ENCODE measurements around the gene NMNAT2.

Gene NMNAT2

DNA sequence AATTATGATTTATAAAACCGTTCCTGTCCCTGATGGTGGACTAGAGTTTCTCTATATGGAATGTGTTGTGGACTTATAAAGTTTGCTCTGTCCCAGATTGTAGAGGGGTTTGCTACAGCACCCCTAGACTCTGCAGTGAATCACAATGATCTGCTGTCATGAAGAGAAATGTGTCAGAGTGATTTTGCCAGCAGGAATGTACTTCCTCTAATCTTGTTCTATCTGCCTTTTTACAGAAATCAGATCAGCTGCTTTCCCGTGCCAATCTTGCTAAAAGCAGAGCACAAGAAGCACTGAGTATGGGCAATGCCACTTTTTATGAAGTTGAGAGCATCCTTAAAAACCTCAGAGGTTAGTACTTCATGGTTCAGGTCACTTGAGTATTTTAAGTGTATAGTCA lies 180.1 kb downstream of the NMNAT2 start:
- no peak for TF ChIP-seq EP300 (IDR thresholded peaks at IDR 0.05; ENCODE audit: borderline replicate concordance)
- no peak for TF ChIP-seq TCF12 (IDR thresholded peaks at IDR 0.05; ENCODE audit: low read depth)
- TF ChIP-seq NFIC (IDR thresholded peaks at IDR 0.05): no peak
- no peak for TF ChIP-seq CEBPB (IDR thresholded peaks at IDR 0.05)
- TF ChIP-seq, protein P1, sequence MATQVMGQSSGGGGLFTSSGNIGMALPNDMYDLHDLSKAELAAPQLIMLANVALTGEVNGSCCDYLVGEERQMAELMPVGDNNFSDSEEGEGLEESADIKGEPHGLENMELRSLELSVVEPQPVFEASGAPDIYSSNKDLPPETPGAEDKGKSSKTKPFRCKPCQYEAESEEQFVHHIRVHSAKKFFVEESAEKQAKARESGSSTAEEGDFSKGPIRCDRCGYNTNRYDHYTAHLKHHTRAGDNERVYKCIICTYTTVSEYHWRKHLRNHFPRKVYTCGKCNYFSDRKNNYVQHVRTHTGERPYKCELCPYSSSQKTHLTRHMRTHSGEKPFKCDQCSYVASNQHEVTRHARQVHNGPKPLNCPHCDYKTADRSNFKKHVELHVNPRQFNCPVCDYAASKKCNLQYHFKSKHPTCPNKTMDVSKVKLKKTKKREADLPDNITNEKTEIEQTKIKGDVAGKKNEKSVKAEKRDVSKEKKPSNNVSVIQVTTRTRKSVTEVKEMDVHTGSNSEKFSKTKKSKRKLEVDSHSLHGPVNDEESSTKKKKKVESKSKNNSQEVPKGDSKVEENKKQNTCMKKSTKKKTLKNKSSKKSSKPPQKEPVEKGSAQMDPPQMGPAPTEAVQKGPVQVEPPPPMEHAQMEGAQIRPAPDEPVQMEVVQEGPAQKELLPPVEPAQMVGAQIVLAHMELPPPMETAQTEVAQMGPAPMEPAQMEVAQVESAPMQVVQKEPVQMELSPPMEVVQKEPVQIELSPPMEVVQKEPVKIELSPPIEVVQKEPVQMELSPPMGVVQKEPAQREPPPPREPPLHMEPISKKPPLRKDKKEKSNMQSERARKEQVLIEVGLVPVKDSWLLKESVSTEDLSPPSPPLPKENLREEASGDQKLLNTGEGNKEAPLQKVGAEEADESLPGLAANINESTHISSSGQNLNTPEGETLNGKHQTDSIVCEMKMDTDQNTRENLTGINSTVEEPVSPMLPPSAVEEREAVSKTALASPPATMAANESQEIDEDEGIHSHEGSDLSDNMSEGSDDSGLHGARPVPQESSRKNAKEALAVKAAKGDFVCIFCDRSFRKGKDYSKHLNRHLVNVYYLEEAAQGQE (IDR thresholded peaks at IDR 0.05; ENCODE audit: low read depth): no peak

DNA sequence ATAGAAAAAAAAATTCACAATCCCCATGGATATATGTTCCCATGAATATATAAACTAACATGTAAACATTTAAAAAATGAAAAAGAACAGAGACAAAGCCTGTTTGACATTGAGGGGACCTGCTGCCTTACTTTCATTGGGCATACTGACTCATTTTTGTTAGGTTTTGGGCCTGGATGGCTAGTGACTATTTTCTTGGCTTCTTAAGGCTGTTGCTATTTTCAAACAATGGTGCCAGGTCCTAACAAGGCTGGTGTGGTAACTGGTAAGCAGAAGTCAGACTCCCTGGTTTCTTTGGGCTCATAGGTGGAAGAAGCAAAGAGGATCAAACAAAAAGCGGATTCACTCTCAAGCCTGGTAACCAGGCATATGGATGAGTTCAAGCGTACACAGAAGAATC lies 181.1 kb downstream of the NMNAT2 start:
- TF ChIP-seq FOXM1 (IDR thresholded peaks at IDR 0.05; ENCODE audit: borderline replicate concordance, low read depth): no peak
- TF ChIP-seq, protein P2, sequence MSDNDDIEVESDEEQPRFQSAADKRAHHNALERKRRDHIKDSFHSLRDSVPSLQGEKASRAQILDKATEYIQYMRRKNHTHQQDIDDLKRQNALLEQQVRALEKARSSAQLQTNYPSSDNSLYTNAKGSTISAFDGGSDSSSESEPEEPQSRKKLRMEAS (IDR thresholded peaks at IDR 0.05): no peak
- TF ChIP-seq RAD21 (IDR thresholded peaks at IDR 0.05; ENCODE audit: low read depth): no peak
- TF ChIP-seq ZBTB7A (IDR thresholded peaks at IDR 0.05; ENCODE audit: low read depth): no peak
- no peak for TF ChIP-seq EGR1 (IDR thresholded peaks at IDR 0.05)

DNA sequence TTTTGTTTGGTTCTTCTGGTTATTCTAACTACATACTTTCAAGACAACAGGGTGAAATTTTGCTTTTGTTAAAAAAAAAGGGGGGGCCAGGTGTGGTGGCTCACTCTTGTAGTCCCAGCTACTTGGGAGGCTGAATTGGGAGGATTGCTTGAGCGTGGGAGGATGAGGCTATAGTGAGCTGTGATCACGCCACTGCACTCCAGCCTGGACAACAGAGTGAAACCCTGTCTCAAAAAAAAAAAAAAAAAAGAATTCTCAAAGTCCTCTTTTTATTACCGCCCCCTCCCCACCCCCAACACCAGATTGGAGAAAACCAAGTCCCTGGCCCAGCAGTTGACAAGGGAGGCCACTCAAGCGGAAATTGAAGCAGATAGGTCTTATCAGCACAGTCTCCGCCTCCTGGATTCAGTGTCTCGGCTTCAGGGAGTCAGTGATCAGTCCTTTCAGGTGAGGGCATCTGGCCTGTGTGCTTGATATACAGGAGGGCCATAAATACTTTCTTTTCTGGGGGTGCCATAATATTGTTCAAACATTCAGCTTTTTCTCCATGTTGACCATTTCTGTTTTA lies 181.9 kb downstream of the NMNAT2 start:
- TF ChIP-seq TEAD4 (IDR thresholded peaks at IDR 0.05) (no peak), CEBPB (IDR thresholded peaks at IDR 0.05) (no peak), NFIC (IDR thresholded peaks at IDR 0.05) (no peak), EGR1 (IDR thresholded peaks at IDR 0.05) (no peak), RAD21 (IDR thresholded peaks at IDR 0.05; ENCODE audit: low read depth) (no peak), EP300 (IDR thresholded peaks at IDR 0.05; ENCODE audit: borderline replicate concordance) (no peak), TAF1 (IDR thresholded peaks at IDR 0.05; ENCODE audit: low read depth) (no peak), CREB1 (IDR thresholded peaks at IDR 0.05; ENCODE audit: low read depth) (no peak), TCF12 (IDR thresholded peaks at IDR 0.05; ENCODE audit: low read depth) (no peak), YY1 (IDR thresholded peaks at IDR 0.05; ENCODE audit: low read depth) (no peak)
- TF ChIP-seq, protein P1 (IDR thresholded peaks at IDR 0.05; ENCODE audit: low read depth): no peak
- TF ChIP-seq, protein P2 (IDR thresholded peaks at IDR 0.05): no peak

DNA sequence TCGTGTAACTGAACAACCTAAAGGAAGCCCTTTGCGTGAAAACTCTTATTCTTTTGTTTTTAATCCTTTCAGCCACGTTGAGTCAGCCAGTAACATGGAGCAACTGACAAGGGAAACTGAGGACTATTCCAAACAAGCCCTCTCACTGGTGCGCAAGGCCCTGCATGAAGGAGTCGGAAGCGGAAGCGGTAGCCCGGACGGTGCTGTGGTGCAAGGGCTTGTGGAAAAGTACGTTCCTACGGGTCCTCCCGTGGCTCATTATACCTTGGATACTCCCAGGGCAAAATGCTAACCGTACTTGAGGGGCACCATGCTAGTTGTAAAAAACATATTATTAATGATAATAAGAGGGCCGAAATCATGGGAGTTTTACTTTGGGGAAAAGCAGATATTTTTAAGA lies 182.7 kb downstream of the NMNAT2 start:
- TF ChIP-seq EGR1 (IDR thresholded peaks at IDR 0.05) (no peak), ZBTB7A (IDR thresholded peaks at IDR 0.05; ENCODE audit: low read depth) (no peak)

DNA sequence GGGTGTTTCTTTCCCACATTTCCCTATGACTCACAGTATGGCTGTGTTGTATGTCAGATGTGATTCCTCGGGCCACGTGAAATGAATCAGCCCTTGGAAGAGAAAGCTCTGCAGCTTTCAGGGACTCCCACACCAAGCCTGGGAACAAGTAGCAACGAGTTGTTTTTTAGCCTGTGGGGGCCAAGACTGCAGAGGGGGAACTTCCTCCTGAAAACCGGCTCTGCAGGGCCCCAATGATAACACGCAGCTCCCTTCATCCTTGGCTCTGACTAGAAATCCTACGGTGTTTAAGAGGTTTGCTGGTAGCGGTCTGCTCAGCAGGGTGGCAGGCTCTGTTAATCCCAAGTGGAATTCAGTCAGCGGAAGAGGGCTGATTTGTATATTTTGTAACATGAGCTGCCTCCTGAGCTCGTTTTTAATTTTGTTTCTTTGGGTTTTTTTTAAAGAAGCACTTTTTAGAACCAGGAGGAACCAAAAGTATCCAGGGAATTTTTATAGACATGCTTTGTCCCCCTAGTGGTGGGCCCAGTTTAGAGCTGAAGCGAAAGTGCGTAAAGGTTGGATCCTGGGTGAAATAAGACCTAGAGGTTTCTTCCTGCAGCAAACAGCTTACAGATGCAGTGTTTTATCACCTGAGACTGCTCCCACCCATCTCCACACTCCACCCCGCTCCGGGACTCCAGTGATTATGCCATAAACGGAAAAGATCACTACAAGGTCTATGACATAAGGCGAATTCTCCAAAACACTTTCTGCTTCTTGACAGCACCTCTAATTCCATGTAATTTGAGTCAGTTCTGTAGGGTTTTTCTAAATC lies 183.3 kb downstream of the NMNAT2 start:
- peak; percentile 89 for TF ChIP-seq FOXM1 (IDR thresholded peaks at IDR 0.05; ENCODE audit: borderline replicate concordance, low read depth)
- TF ChIP-seq, protein P1 (IDR thresholded peaks at IDR 0.05; ENCODE audit: low read depth): no peak
- no peak for TF ChIP-seq ZBTB7A (IDR thresholded peaks at IDR 0.05; ENCODE audit: low read depth)
- peak; percentile 90 for TF ChIP-seq NFIC (IDR thresholded peaks at IDR 0.05)
- TF ChIP-seq, protein P2 (IDR thresholded peaks at IDR 0.05): peak; percentile 73
- peak; percentile 95 for TF ChIP-seq TCF12 (IDR thresholded peaks at IDR 0.05; ENCODE audit: low read depth)
- peak; percentile 48 for TF ChIP-seq RAD21 (IDR thresholded peaks at IDR 0.05; ENCODE audit: low read depth)
- no peak; the same call in 1 of the 2 replicates for TF ChIP-seq YY1 (IDR thresholded peaks at IDR 0.05; ENCODE audit: low read depth)
- TF ChIP-seq TAF1 (IDR thresholded peaks at IDR 0.05; ENCODE audit: low read depth): no peak
- TF ChIP-seq TEAD4 (IDR thresholded peaks at IDR 0.05): peak; percentile 85
- TF ChIP-seq EGR1 (IDR thresholded peaks at IDR 0.05): no peak
- TF ChIP-seq, protein P3, sequence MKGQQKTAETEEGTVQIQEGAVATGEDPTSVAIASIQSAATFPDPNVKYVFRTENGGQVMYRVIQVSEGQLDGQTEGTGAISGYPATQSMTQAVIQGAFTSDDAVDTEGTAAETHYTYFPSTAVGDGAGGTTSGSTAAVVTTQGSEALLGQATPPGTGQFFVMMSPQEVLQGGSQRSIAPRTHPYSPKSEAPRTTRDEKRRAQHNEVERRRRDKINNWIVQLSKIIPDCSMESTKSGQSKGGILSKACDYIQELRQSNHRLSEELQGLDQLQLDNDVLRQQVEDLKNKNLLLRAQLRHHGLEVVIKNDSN (IDR thresholded peaks at IDR 0.05): peak; percentile 38; the same call in 1 of the 2 replicates
- no peak; the same call in 1 of the 2 replicates for TF ChIP-seq CREB1 (IDR thresholded peaks at IDR 0.05; ENCODE audit: low read depth)
- TF ChIP-seq EP300 (IDR thresholded peaks at IDR 0.05; ENCODE audit: borderline replicate concordance): peak; percentile 91
- no peak for TF ChIP-seq CEBPB (IDR thresholded peaks at IDR 0.05)

All from Ishikawa (cell line).